H9 (cell line): Measurements from ENCODE around the gene CCDC134. TPM values are rescaled to one million over a fixed set of nuclear protein-coding genes. Genes with fewer than 3 reads are reported as not detected.
A peak's percentile ranks its signal among the peaks of the same experiment; 100 is the strongest.

Experiments used
- DNase-seq: peaks from one replicate; pipeline ENCODE4 v3.0.0-alpha.2; 2017
- H2AFZ ChIP-seq: one replicate; pipeline ENCODE4 v1.6.1; 2013; ENCODE audit warnings: mild to moderate bottlenecking, low read length, control low read depth, moderate library complexity
- H2AK5ac ChIP-seq: 2 replicates; pipeline ENCODE4 v1.6.1; 2013; ENCODE audit warnings: low read length, control low read depth, mixed read lengths; ENCODE audit not compliant: insufficient read length
- H2BK120ac ChIP-seq: one replicate; pipeline ENCODE4 v1.6.1; 2013; ENCODE audit warnings: low read depth, mild to moderate bottlenecking, low read length, control low read depth, inconsistent platforms; ENCODE audit not compliant: poor library complexity, severe bottlenecking
- H2BK12ac ChIP-seq: 2 replicates; pipeline ENCODE4 v1.6.1; 2013; ENCODE audit warnings: low read length, control low read depth, mixed read lengths, low read depth; ENCODE audit not compliant: insufficient read length
- H2BK15ac ChIP-seq: 2 replicates; pipeline ENCODE4 v1.6.1; 2013; ENCODE audit warnings: low read depth, low read length, control low read depth
- H2BK20ac ChIP-seq: one replicate; pipeline ENCODE4 v1.6.1; 2013; ENCODE audit warnings: low read depth, mild to moderate bottlenecking, low read length, control low read depth, inconsistent platforms; ENCODE audit not compliant: poor library complexity, severe bottlenecking
- H2BK5ac ChIP-seq: 2 replicates; pipeline ENCODE4 v1.6.1; 2013; ENCODE audit warnings: low read length, control low read depth, mixed read lengths; ENCODE audit not compliant: insufficient read length
- H3K14ac ChIP-seq: 2 replicates; pipeline ENCODE4 v1.6.1; 2013; ENCODE audit warnings: low read length, control low read depth; ENCODE audit not compliant: insufficient read depth
- H3K18ac ChIP-seq: 2 replicates; pipeline ENCODE4 v1.6.1; 2013; ENCODE audit warnings: low read depth, mild to moderate bottlenecking, mixed read lengths, low read length, control low read depth; ENCODE audit not compliant: insufficient read length
- H3K23ac ChIP-seq: 2 replicates; pipeline ENCODE4 v1.6.1; 2013; ENCODE audit warnings: low read length, control low read depth, mixed read lengths, low read depth; ENCODE audit not compliant: insufficient read length
- H3K23me2 ChIP-seq: 2 replicates; pipeline ENCODE4 v1.6.1; 2013; ENCODE audit warnings: low read depth, mild to moderate bottlenecking, mixed read lengths, low read length, control low read depth; ENCODE audit not compliant: insufficient read length, poor library complexity, severe bottlenecking
- H3K27ac ChIP-seq: 2 replicates; pipeline ENCODE4 v1.5.1; 2013; ENCODE audit warnings: low read length, control low read depth, mixed read lengths, low read depth; ENCODE audit not compliant: insufficient read length
- H3K27me3 ChIP-seq: 2 replicates; pipeline ENCODE4 v1.6.1; 2013; ENCODE audit warnings: low read length, control low read depth, inconsistent platforms; ENCODE audit not compliant: insufficient read depth
- H3K4ac ChIP-seq: 2 replicates; pipeline ENCODE4 v1.6.1; 2013; ENCODE audit warnings: low read depth, mild to moderate bottlenecking, control low read depth, inconsistent platforms, low read length, moderate library complexity
- H3K4me1 ChIP-seq: 2 replicates; pipeline ENCODE4 v1.6.1; 2013; ENCODE audit warnings: low read length, control low read depth, inconsistent platforms; ENCODE audit not compliant: insufficient read depth
- H3K4me2 ChIP-seq: 2 replicates; pipeline ENCODE4 v1.6.1; 2013; ENCODE audit warnings: low read length, control low read depth, mixed read lengths; ENCODE audit not compliant: insufficient read length, insufficient read depth
- H3K56ac ChIP-seq: 2 replicates; pipeline ENCODE4 v1.6.1; 2013; ENCODE audit warnings: low read depth, mild to moderate bottlenecking, mixed read lengths, low read length, control low read depth; ENCODE audit not compliant: insufficient read length
- H3K79me1 ChIP-seq: 2 replicates; pipeline ENCODE4 v1.6.1; 2013; ENCODE audit warnings: low read depth, mild to moderate bottlenecking, moderate library complexity, low read length, control low read depth, inconsistent platforms; ENCODE audit not compliant: insufficient read depth, poor library complexity, severe bottlenecking
- H3K79me2 ChIP-seq: 2 replicates; pipeline ENCODE4 v1.6.1; 2013; ENCODE audit warnings: low read length, control low read depth, inconsistent platforms; ENCODE audit not compliant: insufficient read depth
- H3K9ac ChIP-seq: 2 replicates; pipeline ENCODE4 v1.6.1; 2013; ENCODE audit warnings: low read length, control low read depth, mixed read lengths; ENCODE audit not compliant: insufficient read length; ENCODE audit errors: extremely low read depth
- H3K9me3 ChIP-seq: one replicate; pipeline ENCODE4 v1.6.1; 2013; ENCODE audit warnings: low read depth, low read length, inconsistent platforms; ENCODE audit not compliant: control insufficient read depth
- H3T11ph ChIP-seq: one replicate; pipeline ENCODE4 v1.6.1; 2013; ENCODE audit warnings: mild to moderate bottlenecking, low read length, control low read depth, inconsistent platforms
- H4K20me1 ChIP-seq: one replicate; pipeline ENCODE4 v1.6.1; 2013; ENCODE audit not compliant: control insufficient read depth, insufficient read length, insufficient read depth
- H4K5ac ChIP-seq: 2 replicates; pipeline ENCODE4 v1.6.1; 2013; ENCODE audit warnings: low read depth, mild to moderate bottlenecking, mixed read lengths, low read length, control low read depth; ENCODE audit not compliant: insufficient read length
- H4K8ac ChIP-seq: replicated peaks from 2 replicates; pipeline ENCODE4 v1.6.1; 2013; ENCODE audit warnings: low read length, control low read depth, mixed read lengths, low read depth; ENCODE audit not compliant: insufficient read length
- H4K91ac ChIP-seq: 2 replicates; pipeline ENCODE4 v1.6.1; 2013; ENCODE audit warnings: low read depth, mild to moderate bottlenecking, moderate library complexity, mixed read lengths, low read length, control low read depth; ENCODE audit not compliant: insufficient read length
- H3K27ac Mint-ChIP-seq, 3 experiments: 2 replicates in 2 of 3; 3 replicates in 1 of 3; pipeline ENCODE4 v1.8.0; 2020 to 2021; ENCODE audit warnings: mixed read lengths in 3 of 3, mild to moderate bottlenecking in 1 of 3, moderate library complexity in 1 of 3
- H3K27me3 Mint-ChIP-seq: 2 replicates; pipeline ENCODE4 v1.8.0; 2021; ENCODE audit warnings: low read depth, mild to moderate bottlenecking, moderate library complexity, mixed read lengths
- H3K36me3 Mint-ChIP-seq, 3 experiments: 2 replicates in 2 of 3; 3 replicates in 1 of 3; pipeline ENCODE4 v1.8.0; 2020 to 2021; ENCODE audit warnings: low read depth in 3 of 3, mixed read lengths in 3 of 3; ENCODE audit not compliant: insufficient read depth in 1 of 3
- H3K4me1 Mint-ChIP-seq, 2 experiments: 2 replicates each; pipeline ENCODE4 v1.8.0; 2020; ENCODE audit warnings: mixed read lengths in 2 of 2
- H3K4me3 Mint-ChIP-seq, 2 experiments: 2 replicates in 1 of 2; 3 replicates in 1 of 2; pipeline ENCODE4 v1.8.0; 2020 to 2021; ENCODE audit warnings: mild to moderate bottlenecking in 2 of 2, mixed read lengths in 2 of 2, moderate library complexity in 1 of 2
- H3K9me3 Mint-ChIP-seq, 2 experiments: 2 replicates in 1 of 2; 3 replicates in 1 of 2; pipeline ENCODE4 v1.8.0; 2020; ENCODE audit warnings: mild to moderate bottlenecking in 2 of 2, mixed read lengths in 2 of 2, moderate library complexity in 1 of 2
- WGBS: extraction: QIAGEN DNeasy Blood & Tissue Kit; methylation state at CpG from one replicate; pipeline ENCODE4 v1.1.7; 2013; ENCODE audit warnings: missing lambda C conversion rate, low lambda C conversion rate, mixed read lengths; ENCODE audit not compliant: insufficient read length; ENCODE audit errors: extremely low coverage; 5-methylcytosine and 5-hydroxymethylcytosine counted together
- total RNA-seq: library from RNA; stranded (reverse); gene quantifications from 2 replicates; pipeline ENCODE4 v1.2.1, GENCODE V29; 2021
- TF ChIP-seq, protein P1 (sequence below): fragments of 200-600 bp; sonication (generic); conservative IDR thresholded peaks from 3 replicates; pipeline ENCODE4 v1.8.0; 2021; ENCODE audit warnings: antibody characterized with exemption, mild to moderate bottlenecking

CCDC134 gene
- total RNA-seq, 1 experiment from 2014 or later, result 20.7 TPM

DNA sequence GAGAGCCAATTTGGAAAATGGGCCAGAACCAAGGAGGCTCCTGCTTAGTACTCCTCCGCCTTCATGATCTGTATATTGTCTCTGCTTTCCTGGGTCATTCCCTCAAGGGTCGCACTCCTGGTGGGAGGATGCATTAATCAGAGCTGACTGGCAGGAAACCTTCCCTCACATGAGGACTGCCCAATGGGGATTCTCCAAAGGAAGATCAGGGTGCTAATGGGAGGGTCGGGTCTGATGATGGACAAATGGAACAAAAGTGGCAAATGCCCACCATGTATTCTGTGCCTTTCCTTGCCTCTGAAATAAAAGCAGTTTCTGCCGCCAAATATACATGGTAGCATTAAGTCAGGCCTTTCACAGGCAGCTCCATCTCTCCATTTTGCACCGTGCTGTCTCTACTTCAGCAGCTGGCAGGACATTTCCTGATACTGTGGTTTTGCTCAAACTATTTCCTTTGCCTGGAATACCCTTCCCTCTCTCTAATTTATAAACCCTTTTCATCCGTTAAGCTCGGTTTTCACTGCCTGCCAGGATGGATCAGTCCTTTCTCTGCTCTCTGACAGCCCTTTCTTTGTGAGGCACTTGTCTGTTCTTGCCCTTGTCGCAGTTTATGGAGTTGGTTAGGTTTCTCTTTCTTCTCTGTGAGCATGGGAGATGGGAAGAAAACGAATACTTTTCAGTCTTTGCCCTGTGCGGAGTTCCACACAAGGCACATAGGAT lies 45.9 kb downstream of the CCDC134 start:
- no peak overlapping the region for H2BK20ac ChIP-seq
- peaks cover 39 to 42% of the 10 kb centered on the region in 2 experiments for H3K4me1 Mint-ChIP-seq
- no peaks in the 10 kb centered on the region for H3K27me3 ChIP-seq
- no peak overlapping the region for H2BK5ac ChIP-seq
- H2AK5ac ChIP-seq, result no peak overlapping the region
- H3K4ac ChIP-seq, result no peak overlapping the region
- H3K27me3 Mint-ChIP-seq, result no peaks in the 10 kb centered on the region
- no peak overlapping the region for H3K56ac ChIP-seq
- no peak overlapping the region for H2AFZ ChIP-seq
- WGBS, result no CpG with 5 or more reads among the region's 10 CpGs
- peak overlapping the region; percentile 10 for H3K9ac ChIP-seq
- no peak overlapping the region for H2BK15ac ChIP-seq
- H3K4me1 ChIP-seq, result peaks cover 29% of the 10 kb centered on the region
- H3K14ac ChIP-seq, result no peak overlapping the region
- H3K27ac Mint-ChIP-seq, result peak overlapping the region; percentile 29 to 91 (median 35); a peak in 6 of 7 replicates
- H4K5ac ChIP-seq, result no peak overlapping the region
- H3K4me2 ChIP-seq, result no peak overlapping the region
- no peak overlapping the region for H4K91ac ChIP-seq
- no peak overlapping the region for H3K4me3 Mint-ChIP-seq
- no peaks in the 10 kb centered on the region for H3K23me2 ChIP-seq
- H3K36me3 Mint-ChIP-seq, result peaks cover 5 to 29% (median 16%) of the 10 kb centered on the region in 3 experiments; a peak in 6 of 7 replicates
- DNase-seq, result no peak
- H4K20me1 ChIP-seq, result no peaks in the 10 kb centered on the region
- H3K27ac ChIP-seq, result peak overlapping the region; percentile 57
- H3K79me2 ChIP-seq, result peaks cover 63% of the 10 kb centered on the region
- H3K9me3 Mint-ChIP-seq, result no peaks in the 10 kb centered on the region
- H3K18ac ChIP-seq, result no peak overlapping the region
- TF ChIP-seq, protein P1, sequence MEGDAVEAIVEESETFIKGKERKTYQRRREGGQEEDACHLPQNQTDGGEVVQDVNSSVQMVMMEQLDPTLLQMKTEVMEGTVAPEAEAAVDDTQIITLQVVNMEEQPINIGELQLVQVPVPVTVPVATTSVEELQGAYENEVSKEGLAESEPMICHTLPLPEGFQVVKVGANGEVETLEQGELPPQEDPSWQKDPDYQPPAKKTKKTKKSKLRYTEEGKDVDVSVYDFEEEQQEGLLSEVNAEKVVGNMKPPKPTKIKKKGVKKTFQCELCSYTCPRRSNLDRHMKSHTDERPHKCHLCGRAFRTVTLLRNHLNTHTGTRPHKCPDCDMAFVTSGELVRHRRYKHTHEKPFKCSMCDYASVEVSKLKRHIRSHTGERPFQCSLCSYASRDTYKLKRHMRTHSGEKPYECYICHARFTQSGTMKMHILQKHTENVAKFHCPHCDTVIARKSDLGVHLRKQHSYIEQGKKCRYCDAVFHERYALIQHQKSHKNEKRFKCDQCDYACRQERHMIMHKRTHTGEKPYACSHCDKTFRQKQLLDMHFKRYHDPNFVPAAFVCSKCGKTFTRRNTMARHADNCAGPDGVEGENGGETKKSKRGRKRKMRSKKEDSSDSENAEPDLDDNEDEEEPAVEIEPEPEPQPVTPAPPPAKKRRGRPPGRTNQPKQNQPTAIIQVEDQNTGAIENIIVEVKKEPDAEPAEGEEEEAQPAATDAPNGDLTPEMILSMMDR, result no peak
- H2BK120ac ChIP-seq, result no peak overlapping the region
- H3T11ph ChIP-seq, result no peak overlapping the region
- H3K9me3 ChIP-seq, result no peaks in the 10 kb centered on the region
- H3K79me1 ChIP-seq, result peaks cover 9% of the 10 kb centered on the region
- no peak overlapping the region for H3K23ac ChIP-seq
- no peak overlapping the region for H4K8ac ChIP-seq
- no peak overlapping the region for H2BK12ac ChIP-seq
